Measurements from ENCODE around the gene TP53INP2.
"Not testable (repeated sequence)": the region's sequence is repeated elsewhere in the genome, so short reads cannot be mapped to it uniquely, and the experiment has no call there.

The TP53INP2 gene

DNA sequence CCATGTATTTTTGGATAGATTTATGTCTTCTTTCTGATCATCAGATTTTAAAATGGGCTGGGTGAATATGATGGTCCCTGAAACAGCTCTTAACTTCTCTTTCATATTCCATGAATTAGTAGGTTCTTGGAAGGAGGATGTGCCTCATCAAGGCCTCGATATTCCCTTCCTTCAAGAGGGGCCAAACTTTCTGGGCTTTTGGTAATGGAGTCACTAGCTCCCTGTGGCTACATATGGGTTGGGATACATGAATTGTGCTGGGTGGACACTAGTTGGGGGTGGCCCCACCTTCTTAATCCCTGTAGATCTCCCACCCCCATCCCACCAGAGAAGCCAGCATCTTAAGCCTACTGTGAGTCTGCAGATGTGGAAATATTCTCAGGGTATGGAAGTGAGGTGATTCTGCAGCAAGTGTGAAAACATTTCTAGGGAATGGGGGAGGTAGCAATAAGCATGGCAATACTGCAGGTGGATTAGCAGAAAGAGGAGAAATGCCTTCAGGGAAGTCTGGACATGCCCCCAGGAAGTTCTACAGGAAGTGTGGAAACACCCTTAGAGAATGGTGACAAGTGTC, 2.2 kb downstream of the TP53INP2 start:
- no peak for DNase-seq

GRCh38 chr20:34706912-34707784, 3.0 kb downstream of the TP53INP2 start:
- DNase-seq, result no peak

- DNase-seq, result peak; percentile 57 to 70
Observed at GRCh38 chr20:34708621-34709043, 4.5 kb downstream of the TP53INP2 start.

GRCh38 chr20:34709044-34709830, 5.1 kb downstream of the TP53INP2 start:
- peak; percentile 44 to 97 for DNase-seq

GRCh38 chr20:34709831-34710567, 5.9 kb downstream of the TP53INP2 start:
- DNase-seq, result peak; percentile 55 to 97

DNA sequence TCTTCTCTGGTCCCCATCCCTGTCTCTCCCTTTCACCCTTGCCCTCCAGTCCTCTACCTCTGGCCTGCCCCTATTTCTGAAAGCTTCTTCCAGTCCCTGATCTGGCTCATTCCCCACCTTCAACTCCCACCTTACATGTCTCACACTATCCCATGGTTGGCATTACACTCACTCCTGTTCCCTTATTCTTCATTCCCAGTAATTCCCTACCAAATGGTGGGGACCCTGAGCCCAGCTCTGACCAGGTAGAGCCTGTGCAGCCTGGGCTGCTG, 6.4 kb downstream of the TP53INP2 start:
- DNase-seq, result no peak

DNA sequence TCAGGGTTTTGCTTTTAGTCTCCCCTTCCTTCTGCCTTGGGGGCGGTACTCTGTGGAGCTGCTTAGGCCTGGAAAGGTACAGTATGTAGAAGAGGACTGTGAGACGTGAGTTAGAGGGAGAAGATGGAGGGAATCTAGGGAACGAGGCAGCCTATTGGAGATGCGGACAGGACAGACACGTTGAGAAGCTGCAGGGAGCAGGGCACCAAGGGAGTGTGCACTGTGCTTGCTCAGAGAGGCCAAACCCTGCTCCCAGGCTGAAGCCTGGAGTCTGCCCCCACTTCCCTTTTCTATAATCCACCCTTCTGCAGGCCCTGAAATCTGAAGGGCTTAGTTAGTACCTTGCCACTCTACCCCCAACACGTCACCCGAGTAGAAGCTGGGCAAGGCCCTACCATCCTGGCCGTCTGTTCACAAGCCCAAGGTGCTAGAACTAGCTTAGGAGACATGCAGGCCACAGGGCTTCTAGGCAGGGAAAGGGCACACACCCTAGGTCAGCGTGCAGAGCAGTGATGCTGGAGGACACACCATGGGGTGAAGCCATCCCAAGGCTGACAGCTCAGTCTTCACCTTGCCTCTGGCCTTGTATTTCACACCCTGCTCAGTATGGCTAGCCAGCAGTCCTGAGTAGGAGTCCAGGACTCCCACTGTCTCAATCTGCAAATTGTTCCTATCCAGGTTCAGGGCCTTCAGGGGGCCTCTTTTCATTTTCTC, 6.9 kb downstream of the TP53INP2 start:
- no peak for DNase-seq

- no peak for DNase-seq
Observed at GRCh38 chr20:34711813-34712430, 7.8 kb downstream of the TP53INP2 start.

DNA sequence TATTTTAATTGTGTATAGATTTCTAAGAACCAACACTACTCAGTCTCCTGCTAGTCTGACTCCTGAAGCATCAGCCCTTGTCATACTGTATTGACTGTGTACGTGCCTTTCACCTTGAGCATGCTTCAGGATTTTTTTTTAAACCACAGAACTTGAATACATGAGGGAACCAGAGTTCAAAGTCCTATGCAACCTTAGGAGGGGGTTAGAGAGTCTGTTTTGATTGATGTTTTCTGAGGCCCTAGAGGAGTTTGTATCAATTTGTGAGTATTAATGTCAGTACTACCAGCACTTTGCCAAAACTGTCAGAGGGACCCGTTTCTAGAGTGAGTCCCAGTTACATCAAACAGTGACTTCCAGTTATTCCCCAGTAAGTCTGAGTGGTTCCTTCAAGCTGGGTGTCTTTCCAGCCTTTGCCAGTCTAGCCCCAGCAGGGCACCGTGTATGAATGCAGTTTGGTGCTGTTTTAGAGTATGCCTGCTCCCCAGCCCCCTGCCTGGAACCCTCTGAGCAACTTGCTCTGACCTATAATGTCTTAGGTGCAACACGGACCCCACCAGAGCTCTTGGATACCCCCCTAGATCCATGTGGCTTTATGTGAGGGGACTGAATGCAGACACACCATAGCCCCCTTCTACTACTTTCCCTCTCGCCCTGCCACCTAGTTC, 8.5 kb downstream of the TP53INP2 start:
- DNase-seq, result no peak

DNA sequence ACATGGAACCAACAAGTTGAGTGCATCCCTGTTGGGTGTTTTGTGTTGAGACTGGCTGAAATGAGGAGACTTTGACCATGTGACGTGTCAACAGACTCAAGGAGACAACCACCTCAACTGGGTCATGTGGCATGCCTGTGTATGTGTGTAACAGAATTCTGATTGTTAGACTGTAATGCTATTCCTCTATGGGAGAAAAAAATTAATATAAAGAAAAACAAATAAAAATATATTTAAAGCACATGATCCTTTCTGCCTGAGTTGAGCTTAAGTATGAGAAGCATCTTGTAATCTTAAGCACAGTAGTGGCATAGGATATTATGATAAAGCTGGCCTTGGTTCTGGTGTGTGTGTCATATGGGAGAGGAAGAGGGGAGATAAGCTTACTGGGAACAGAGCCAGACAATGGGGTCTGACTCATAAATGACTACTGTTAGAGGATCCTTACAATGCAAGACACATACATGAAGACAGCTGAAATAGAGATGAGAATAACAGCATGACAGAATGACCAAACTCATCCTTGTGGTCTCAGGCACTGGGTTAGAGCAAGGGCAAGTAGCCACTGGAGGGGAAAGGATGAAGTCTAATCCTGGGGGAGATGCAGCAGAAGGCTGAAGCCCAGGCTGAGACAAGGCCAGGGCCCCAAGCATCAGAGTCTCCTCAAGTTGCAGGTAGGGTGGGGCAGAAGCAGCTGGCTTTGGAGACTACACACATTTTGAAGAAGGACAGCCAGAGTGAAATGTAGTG, 9.2 kb downstream of the TP53INP2 start:
- peak in 1 of 2 donors; percentile 94 for DNase-seq

GRCh38 chr20:34713944-34714515, 9.9 kb downstream of the TP53INP2 start:
- not testable (repeated sequence) for DNase-seq

GRCh38 chr20:34715384-34715783, 11.2 kb downstream of the TP53INP2 start:
- no peak for DNase-seq

DNA sequence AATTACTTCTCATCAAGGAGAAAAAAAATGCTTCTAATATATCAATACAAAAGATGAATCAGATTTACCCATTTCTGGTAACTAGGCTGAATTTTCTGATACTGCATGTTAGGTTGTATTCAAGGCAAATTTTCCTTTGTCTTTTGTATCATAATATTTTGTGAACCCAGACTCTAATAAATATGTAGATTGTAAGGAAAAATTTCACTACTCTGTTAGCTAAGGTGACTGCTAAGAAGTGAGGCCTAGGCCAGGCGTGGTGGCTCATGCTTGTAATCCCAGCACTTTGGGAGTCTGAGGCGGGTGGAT, 12.7 kb downstream of the TP53INP2 start:
- no peak for DNase-seq

DNA sequence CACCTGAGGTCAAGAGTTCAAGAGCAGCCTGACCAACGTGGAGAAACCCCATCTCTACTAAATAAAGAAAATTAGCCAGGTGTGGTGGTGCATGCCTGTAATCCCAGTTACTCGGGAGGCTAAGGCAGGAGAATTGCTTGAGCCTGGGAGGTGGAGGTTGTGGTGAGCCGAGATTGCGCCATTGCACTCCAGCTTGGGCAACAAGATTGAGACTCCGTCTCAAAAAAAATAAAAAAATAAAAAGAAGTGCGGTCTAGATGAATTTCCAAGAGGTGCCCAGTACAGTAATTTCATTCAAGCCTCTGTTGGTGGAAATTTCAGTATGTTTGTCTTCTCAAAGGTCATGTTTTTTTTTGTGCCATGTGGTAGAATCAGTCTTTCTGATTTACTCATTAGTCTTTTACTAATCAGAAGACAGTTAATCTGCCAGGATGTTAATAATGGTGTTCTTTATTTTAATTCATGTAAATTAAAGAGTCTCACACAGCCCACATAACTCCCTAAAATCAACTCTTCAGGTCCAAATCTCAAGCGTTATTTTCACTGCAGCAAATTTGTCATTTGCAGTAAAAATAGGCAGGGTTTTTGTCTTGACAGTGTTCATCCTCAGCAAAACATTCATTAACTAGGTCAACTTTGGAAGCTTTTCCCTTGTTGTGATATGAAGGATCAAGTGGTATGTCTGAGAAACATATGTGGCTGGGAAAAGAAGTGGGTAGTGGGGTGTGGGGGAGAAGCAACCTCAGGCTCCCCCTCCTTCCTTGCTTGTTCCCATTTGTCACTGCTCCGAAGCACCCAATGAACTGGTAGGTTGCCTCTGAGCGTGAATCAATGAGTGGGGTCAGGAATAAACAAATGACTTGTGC, 13.3 kb downstream of the TP53INP2 start:
- no peak for DNase-seq

- DNase-seq, result not testable (repeated sequence)
Observed at GRCh38 chr20:34719242-34720017, 15.3 kb downstream of the TP53INP2 start.

DNA sequence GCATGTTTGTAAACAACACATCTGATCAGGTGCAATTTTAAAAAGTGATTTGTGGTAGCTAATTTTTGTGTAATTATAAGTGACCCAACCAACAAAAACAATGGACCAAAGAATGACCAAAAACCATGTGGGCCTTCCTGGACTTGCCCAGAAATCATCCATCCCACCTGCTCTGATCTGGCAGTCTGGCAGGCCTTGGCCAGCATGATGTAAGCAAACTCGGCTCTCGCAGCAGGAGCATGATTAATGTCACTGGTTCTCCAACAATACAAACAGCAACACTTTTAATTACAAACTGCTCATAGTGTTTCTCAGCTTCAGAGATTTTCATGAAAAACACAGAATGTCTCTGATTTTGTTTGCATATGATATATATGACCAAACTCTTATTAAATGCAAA, 16.1 kb downstream of the TP53INP2 start:
- DNase-seq, result no peak

- not testable (repeated sequence) for DNase-seq
Observed at GRCh38 chr20:34722560-34722959, 18.4 kb downstream of the TP53INP2 start.

GRCh38 chr20:34724172-34724571, 20.0 kb downstream of the TP53INP2 start:
- no peak for DNase-seq

- DNase-seq, result no peak
Observed at GRCh38 chr20:34729416-34729815, 25.3 kb downstream of the TP53INP2 start.
